Measurements from ENCODE around the gene CRAT. TPM values are rescaled to one million over a fixed set of nuclear protein-coding genes. Genes with fewer than 3 reads are reported as not detected.

CRAT gene
- total RNA-seq, 4 donors from 2014 or later: 25.3 to 61.5 (median 44.9) TPM

GRCh38 chr9:129063061-129063460 lies 47.5 kb downstream of the CRAT start:
- no peaks in the 10 kb centered on the region for H3K27me3 ChIP-seq
- no peak overlapping the region for H3K27ac ChIP-seq
- no peak for DNase-seq
- H3K9me3 ChIP-seq: no peaks in the 10 kb centered on the region
- H3K36me3 ChIP-seq: peaks cover 33 to 98% (median 48%) of the 10 kb centered on the region in 3 donors
- TF ChIP-seq CTCF (IDR thresholded peaks at IDR 0.05) (no peak), POLR2A (IDR thresholded peaks at IDR 0.05) (no peak)
- no CpG with 5 or more reads among the region's 9 CpGs for WGBS, 2 donors
- H3K4me3 ChIP-seq: no peak overlapping the region
- no peaks in the 10 kb centered on the region for H3K4me1 ChIP-seq
- intact Hi-C loops (cut with DNase I): no loop called here

- TF ChIP-seq CTCF (IDR thresholded peaks at IDR 0.05): no peak
- no peak for TF ChIP-seq POLR2A (IDR thresholded peaks at IDR 0.05)
- peaks cover 25 to 98% (median 42%) of the 10 kb centered on the region in 3 donors for H3K36me3 ChIP-seq
- H3K4me1 ChIP-seq: no peaks in the 10 kb centered on the region
- DNase-seq: no peak
- intact Hi-C loops (cut with DNase I): no loop called here
- no peak overlapping the region for H3K27ac ChIP-seq
- H3K4me3 ChIP-seq: no peak overlapping the region
- no peaks in the 10 kb centered on the region for H3K9me3 ChIP-seq
- no peaks in the 10 kb centered on the region for H3K27me3 ChIP-seq
- 87% methylated on average over 8 of the region's 12 CpGs; no CpG with 5 or more reads in 1 of the 2 donors for WGBS, 2 donors
These were observed 49.6 kb downstream of the CRAT start for GRCh38 chr9:129060991-129061390.

GRCh38 chr9:129059796-129060785 lies 50.5 kb downstream of the CRAT start:
- Histone ChIP-seq H3K27ac (no peak overlapping the region), H3K4me1 (no peaks in the 10 kb centered on the region), H3K27me3 (no peaks in the 10 kb centered on the region), H3K4me3 (no peak overlapping the region), H3K9me3 (no peaks in the 10 kb centered on the region), H3K36me3 (peaks cover 16 to 98% (median 34%) of the 10 kb centered on the region in 3 donors)
- TF ChIP-seq CTCF (IDR thresholded peaks at IDR 0.05): no peak
- TF ChIP-seq POLR2A (IDR thresholded peaks at IDR 0.05): no peak
- WGBS, 2 donors: 38 to 83% methylated on average over 1 to 4 of the region's 37 CpGs
- intact Hi-C loops (cut with DNase I): no loop called here
- DNase-seq: no peak

- H3K36me3 ChIP-seq: peaks cover 16 to 98% (median 31%) of the 10 kb centered on the region in 3 donors
These were observed 51.4 kb downstream of the CRAT start for GRCh38 chr9:129058965-129059795.

More at GRCh38 chr9:129058965-129059795, 51.4 kb downstream of the CRAT start:
- H3K27me3 ChIP-seq: no peaks in the 10 kb centered on the region
- no peaks in the 10 kb centered on the region for H3K9me3 ChIP-seq
- DNase-seq: no peak
- intact Hi-C loops (cut with DNase I): no loop called here
- WGBS, 2 donors: 92 to 98% methylated on average over 8 to 9 of the region's 21 CpGs
- H3K27ac ChIP-seq: no peak overlapping the region
- H3K4me3 ChIP-seq: no peak overlapping the region
- H3K4me1 ChIP-seq: no peaks in the 10 kb centered on the region
- no peak for TF ChIP-seq CTCF (IDR thresholded peaks at IDR 0.05)
- no peak for TF ChIP-seq POLR2A (IDR thresholded peaks at IDR 0.05)
